ENCODE data around the gene PRCP. TPM values are rescaled to one million over a fixed set of nuclear protein-coding genes. Genes with fewer than 3 reads are reported as not detected.

Gene PRCP
- total and polyA plus RNA-seq, 9 donors: 36.4 to 184 (median 62.8) TPM

- Histone ChIP-seq H3K27me3 (no peaks in the 10 kb centered on the region), H3K9me3 (no peaks in the 10 kb centered on the region), H3K4me3 (no peak overlapping the region), H3K4me1 (ENCODE audit: insufficient read depth) (peaks cover 2% of the 10 kb centered on the region), H3K27ac (no peak overlapping the region), H3K36me3 (no peaks in the 10 kb centered on the region)
- intact Hi-C loops (cut with DNase I): no loop called here
- no peak for DNase-seq
- TF ChIP-seq CTCF (IDR thresholded peaks at IDR 0.05) (no peak), EP300 (IDR thresholded peaks at IDR 0.05) (no peak), POLR2A (IDR thresholded peaks at IDR 0.05) (no peak)
- 10 to 29% (median 16%) methylated on average over 2 of the region's 2 CpGs for WGBS, 3 donors
These were observed 76.3 kb downstream of the PRCP start for GRCh38 chr11:82823647-82824619.

DNA sequence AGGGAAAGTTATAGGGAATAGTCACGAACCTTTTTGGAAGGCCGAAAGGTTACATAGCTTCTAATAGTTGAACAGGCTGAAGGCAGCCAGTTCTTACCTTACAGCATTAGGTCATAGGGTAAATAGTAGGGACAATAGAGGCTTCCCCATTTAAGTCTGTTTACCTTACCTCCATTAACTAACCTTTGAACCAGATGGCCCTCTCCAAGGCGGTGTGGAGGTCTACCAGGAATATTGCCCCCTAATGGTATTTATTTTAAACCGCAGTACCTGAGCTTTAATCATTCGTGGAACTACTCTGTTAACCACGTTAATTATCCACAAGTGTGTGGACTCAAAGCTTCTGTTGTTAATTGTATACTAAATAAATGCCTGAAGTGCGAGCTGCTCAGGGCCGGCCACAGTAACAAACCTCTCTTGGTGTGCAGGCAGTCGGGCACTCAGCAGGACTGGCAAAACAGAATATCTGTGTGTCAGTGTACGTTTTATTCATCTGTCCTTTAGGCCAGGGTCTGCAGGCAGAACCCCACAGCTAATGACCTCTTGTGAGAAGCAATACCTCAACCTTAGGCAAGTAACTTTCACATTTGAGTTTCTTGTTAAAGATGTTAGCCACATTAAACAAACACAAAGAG, 81.7 kb downstream of the PRCP start:
- H3K4me1 ChIP-seq (ENCODE audit: insufficient read depth): no peaks in the 10 kb centered on the region
- H3K4me3 ChIP-seq: no peak overlapping the region
- intact Hi-C loops (cut with DNase I): no loop called here
- DNase-seq: no peak
- WGBS, 3 donors: 85 to 92% (median 86%) methylated on average over 10 of the region's 10 CpGs
- TF ChIP-seq EP300 (IDR thresholded peaks at IDR 0.05) (no peak), CTCF (IDR thresholded peaks at IDR 0.05) (no peak), POLR2A (IDR thresholded peaks at IDR 0.05) (no peak)
- H3K27ac ChIP-seq: no peak overlapping the region
- H3K9me3 ChIP-seq: no peaks in the 10 kb centered on the region
- no peaks in the 10 kb centered on the region for H3K27me3 ChIP-seq
- no peaks in the 10 kb centered on the region for H3K36me3 ChIP-seq

DNA sequence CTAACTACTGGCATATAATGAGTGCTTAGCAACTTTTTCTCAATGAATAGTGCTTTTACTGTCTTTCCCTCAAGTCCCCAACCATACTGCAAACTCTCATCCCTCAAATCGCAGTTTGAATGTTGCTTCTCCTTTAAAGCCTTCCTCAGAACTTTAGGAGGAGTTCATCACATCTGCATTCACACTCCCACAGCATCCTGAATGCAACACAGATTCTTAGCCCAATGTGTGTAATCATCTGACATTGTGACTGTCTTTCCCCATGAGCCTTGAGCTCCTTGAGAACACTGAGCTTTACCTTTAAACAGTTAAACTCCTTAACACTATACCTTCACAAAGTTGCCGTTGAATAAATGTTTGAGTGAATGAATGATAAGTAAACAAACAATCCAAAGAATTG, 84.8 kb downstream of the PRCP start:
- H3K27ac ChIP-seq: no peak overlapping the region
- WGBS, 3 donors: 50 to 54% (median 52%) methylated on average over 2 of the region's 2 CpGs
- no peak overlapping the region for H3K4me3 ChIP-seq
- TF ChIP-seq CTCF (IDR thresholded peaks at IDR 0.05) (no peak), EP300 (IDR thresholded peaks at IDR 0.05) (no peak), POLR2A (IDR thresholded peaks at IDR 0.05) (no peak)
- H3K27me3 ChIP-seq: no peaks in the 10 kb centered on the region
- H3K9me3 ChIP-seq: no peaks in the 10 kb centered on the region
- DNase-seq: no peak
- intact Hi-C loops (cut with DNase I): no loop called here
- H3K4me1 ChIP-seq (ENCODE audit: insufficient read depth): no peaks in the 10 kb centered on the region
- no peaks in the 10 kb centered on the region for H3K36me3 ChIP-seq

GRCh38 chr11:82814379-82814778, 85.9 kb downstream of the PRCP start:
- WGBS, 3 donors: 82 to 89% (median 88%) methylated on average over 4 of the region's 4 CpGs
- intact Hi-C loops (cut with DNase I): loop anchor here in 1 of 4 donors (5.0 kb wide), 1 partner anchor 1747 kb away; no protein-coding TSS in a partner anchor

More at GRCh38 chr11:82814379-82814778, 85.9 kb downstream of the PRCP start:
- Histone ChIP-seq H3K4me1 (ENCODE audit: insufficient read depth) (no peaks in the 10 kb centered on the region), H3K27me3 (no peaks in the 10 kb centered on the region), H3K27ac (no peak overlapping the region), H3K9me3 (no peaks in the 10 kb centered on the region), H3K36me3 (no peaks in the 10 kb centered on the region), H3K4me3 (no peak overlapping the region)
- no peak for TF ChIP-seq POLR2A (IDR thresholded peaks at IDR 0.05)
- TF ChIP-seq CTCF (IDR thresholded peaks at IDR 0.05): no peak
- TF ChIP-seq EP300 (IDR thresholded peaks at IDR 0.05): no peak
- no peak for DNase-seq

All from ovary (tissue), 9 donors.